ENCODE results near the gene UTF1.

DNA sequence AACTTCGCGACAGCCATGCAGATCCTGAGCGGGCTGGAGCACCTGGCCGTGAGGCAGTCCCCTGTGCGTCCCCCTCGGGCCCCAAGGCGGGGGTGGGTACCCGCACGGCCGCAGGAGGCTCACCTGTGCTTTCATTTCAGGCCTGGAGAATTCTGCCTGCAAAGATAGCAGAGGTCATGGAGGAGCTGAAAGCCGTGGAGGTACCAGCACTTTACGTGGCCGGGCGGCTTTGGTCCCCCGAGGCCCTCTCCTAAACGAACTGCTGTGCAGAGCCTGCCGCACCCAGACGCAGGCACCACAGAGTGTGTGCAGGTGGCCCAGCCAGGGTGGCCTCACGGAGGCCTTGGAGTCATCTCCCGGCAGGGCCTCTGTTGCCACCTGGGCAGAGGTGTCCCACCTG is 11.1 kb upstream of the UTF1 start:
- TF ChIP-seq, protein P1, sequence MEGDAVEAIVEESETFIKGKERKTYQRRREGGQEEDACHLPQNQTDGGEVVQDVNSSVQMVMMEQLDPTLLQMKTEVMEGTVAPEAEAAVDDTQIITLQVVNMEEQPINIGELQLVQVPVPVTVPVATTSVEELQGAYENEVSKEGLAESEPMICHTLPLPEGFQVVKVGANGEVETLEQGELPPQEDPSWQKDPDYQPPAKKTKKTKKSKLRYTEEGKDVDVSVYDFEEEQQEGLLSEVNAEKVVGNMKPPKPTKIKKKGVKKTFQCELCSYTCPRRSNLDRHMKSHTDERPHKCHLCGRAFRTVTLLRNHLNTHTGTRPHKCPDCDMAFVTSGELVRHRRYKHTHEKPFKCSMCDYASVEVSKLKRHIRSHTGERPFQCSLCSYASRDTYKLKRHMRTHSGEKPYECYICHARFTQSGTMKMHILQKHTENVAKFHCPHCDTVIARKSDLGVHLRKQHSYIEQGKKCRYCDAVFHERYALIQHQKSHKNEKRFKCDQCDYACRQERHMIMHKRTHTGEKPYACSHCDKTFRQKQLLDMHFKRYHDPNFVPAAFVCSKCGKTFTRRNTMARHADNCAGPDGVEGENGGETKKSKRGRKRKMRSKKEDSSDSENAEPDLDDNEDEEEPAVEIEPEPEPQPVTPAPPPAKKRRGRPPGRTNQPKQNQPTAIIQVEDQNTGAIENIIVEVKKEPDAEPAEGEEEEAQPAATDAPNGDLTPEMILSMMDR (IDR thresholded peaks at IDR 0.05) = no peak
- TF ChIP-seq POLR2A (IDR thresholded peaks at IDR 0.05) = no peak
